Measurements from ENCODE around the gene CCL16. TPM values are rescaled to one million over a fixed set of nuclear protein-coding genes. Genes with fewer than 3 reads are reported as not detected.

CCL16 gene
- total and polyA plus RNA-seq, 2 donors from 2014 or later: 0.79 TPM; not detected in 1

GRCh38 chr17:35972535-35972934, 8.8 kb downstream of the CCL16 start:
- Histone ChIP-seq H3K4me1 (ENCODE audit: control insufficient read depth in 2 of 3, insufficient read depth in 2 of 3, low read depth in 1 of 3, low read length in 3 of 3) (peaks cover 0 to 14% (median 14%) of the 10 kb centered on the region in 3 donors), H3K9me3 (ENCODE audit: control insufficient read depth in 2 of 3, insufficient read depth in 1 of 3, low read length in 3 of 3) (no peaks in the 10 kb centered on the region), H3K36me3 (ENCODE audit: control insufficient read depth in 2 of 3, insufficient read depth in 3 of 3, low read length in 3 of 3) (no peaks in the 10 kb centered on the region), H3K27ac (ENCODE audit: low read depth in 2 of 2, low read length in 2 of 2) (peak overlapping the region in 1 of 2 donors; percentile 35), H3K4me3 (ENCODE audit: low read length in 3 of 3) (no peak overlapping the region), H3K27me3 (ENCODE audit: control insufficient read depth, insufficient read depth, low read length) (no peaks in the 10 kb centered on the region), H3K9ac (ENCODE audit: low read length in 3 of 3) (no peak overlapping the region)
- FAIRE-seq: no peak
- no peak for DNase-seq
- intact Hi-C loops (cut with DNase I): no loop called here
- no peak for TF ChIP-seq CTCF (IDR thresholded peaks at IDR 0.05; ENCODE audit: borderline replicate concordance, extremely low read depth, insufficient read depth)

- no peak overlapping the region for H3K4me3 ChIP-seq (ENCODE audit: low read length in 3 of 3)
- no peak for DNase-seq
- TF ChIP-seq CTCF (IDR thresholded peaks at IDR 0.05; ENCODE audit: borderline replicate concordance, extremely low read depth, insufficient read depth): no peak
- H3K36me3 ChIP-seq (ENCODE audit: control insufficient read depth in 2 of 3, insufficient read depth in 3 of 3, low read length in 3 of 3): no peaks in the 10 kb centered on the region
- no peaks in the 10 kb centered on the region for H3K9me3 ChIP-seq (ENCODE audit: control insufficient read depth in 2 of 3, insufficient read depth in 1 of 3, low read length in 3 of 3)
- intact Hi-C loops (cut with DNase I): no loop called here
- no peak for FAIRE-seq
- no peak overlapping the region for H3K27ac ChIP-seq (ENCODE audit: low read depth in 2 of 2, low read length in 2 of 2)
- H3K9ac ChIP-seq (ENCODE audit: low read length in 3 of 3): no peak overlapping the region
- H3K27me3 ChIP-seq (ENCODE audit: control insufficient read depth, insufficient read depth, low read length): no peaks in the 10 kb centered on the region
- peaks cover 0 to 14% (median 14%) of the 10 kb centered on the region in 3 donors for H3K4me1 ChIP-seq (ENCODE audit: control insufficient read depth in 2 of 3, insufficient read depth in 2 of 3, low read depth in 1 of 3, low read length in 3 of 3)
Observed at GRCh38 chr17:35972066-35972465, 9.2 kb downstream of the CCL16 start.

- peaks cover 0 to 14% (median 12%) of the 10 kb centered on the region in 3 donors for H3K4me1 ChIP-seq (ENCODE audit: control insufficient read depth in 2 of 3, insufficient read depth in 2 of 3, low read depth in 1 of 3, low read length in 3 of 3)
- no peaks in the 10 kb centered on the region for H3K36me3 ChIP-seq (ENCODE audit: control insufficient read depth in 2 of 3, insufficient read depth in 3 of 3, low read length in 3 of 3)
- no peak overlapping the region for H3K9ac ChIP-seq (ENCODE audit: low read length in 3 of 3)
- peak; percentile 95 for TF ChIP-seq CTCF (IDR thresholded peaks at IDR 0.05; ENCODE audit: borderline replicate concordance, extremely low read depth, insufficient read depth)
- no peaks in the 10 kb centered on the region for H3K9me3 ChIP-seq (ENCODE audit: control insufficient read depth in 2 of 3, insufficient read depth in 1 of 3, low read length in 3 of 3)
- FAIRE-seq (no peak), DNase-seq (peak in 4 of 5 donors; percentile 88 to 94 (median 92))
- H3K27me3 ChIP-seq (ENCODE audit: control insufficient read depth, insufficient read depth, low read length): no peaks in the 10 kb centered on the region
- intact Hi-C loops (cut with DNase I): no loop called here
- H3K27ac ChIP-seq (ENCODE audit: low read depth in 2 of 2, low read length in 2 of 2): no peak overlapping the region
- no peak overlapping the region for H3K4me3 ChIP-seq (ENCODE audit: low read length in 3 of 3)
Observed at GRCh38 chr17:35969558-35970380, 11.5 kb downstream of the CCL16 start.
